Stimulated activated CD8-positive, alpha-beta memory T cell treated with anti-CD3 and anti-CD28 coated beads, Interleukin-12 subunit alpha, Interleukin-12 subunit beta, amount 100 ng/mL, for 4 hours (primary cell): Measurements from ENCODE around the gene KANK3.
"Not testable (repeated sequence)": the region's sequence is repeated elsewhere in the genome, so short reads cannot be mapped to it uniquely, and the experiment has no call there.

Source experiments
- DNase-seq: peaks from one replicate; pipeline ENCODE4 v3.0.0-alpha.2; 2020; ENCODE audit warnings: low read depth

KANK3 gene

DNA sequence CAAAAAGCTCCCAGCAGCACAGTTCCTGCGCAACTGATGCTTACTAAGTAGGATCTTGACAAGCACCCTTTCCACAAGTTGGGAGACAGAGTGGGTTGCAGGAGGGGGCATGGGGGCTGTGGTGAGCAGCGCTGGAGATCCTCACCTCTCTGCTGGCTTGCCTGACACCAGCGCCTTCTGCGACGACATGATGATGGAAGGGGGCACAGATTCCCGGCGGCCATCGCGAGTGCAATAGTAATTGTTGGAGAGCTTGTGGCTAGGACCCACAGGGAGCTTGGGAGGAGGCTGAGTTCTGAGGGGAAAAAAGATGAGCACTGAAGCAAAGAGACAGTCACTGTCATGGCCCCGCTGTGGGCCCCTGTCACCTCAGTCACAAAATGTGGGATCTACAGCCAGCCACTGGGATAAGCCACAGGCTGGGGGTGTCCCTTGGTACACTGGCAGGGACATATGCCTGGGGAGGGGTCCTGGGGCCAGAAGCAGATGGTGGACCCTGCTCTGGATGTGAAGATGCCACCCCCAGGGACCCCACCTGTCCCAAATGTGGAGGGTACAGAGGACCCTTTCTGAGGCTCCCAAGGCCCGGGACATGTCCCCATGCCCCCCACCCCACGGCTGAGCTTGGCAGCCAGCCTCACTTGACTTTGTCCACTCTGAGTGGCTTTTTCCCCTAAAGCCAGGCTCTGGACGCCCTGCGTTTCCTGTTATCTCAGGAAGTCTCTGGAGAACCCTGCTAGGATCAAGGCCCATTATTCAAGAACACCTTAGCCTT is 26.5 kb downstream of the KANK3 start:
- no peak for DNase-seq

DNA sequence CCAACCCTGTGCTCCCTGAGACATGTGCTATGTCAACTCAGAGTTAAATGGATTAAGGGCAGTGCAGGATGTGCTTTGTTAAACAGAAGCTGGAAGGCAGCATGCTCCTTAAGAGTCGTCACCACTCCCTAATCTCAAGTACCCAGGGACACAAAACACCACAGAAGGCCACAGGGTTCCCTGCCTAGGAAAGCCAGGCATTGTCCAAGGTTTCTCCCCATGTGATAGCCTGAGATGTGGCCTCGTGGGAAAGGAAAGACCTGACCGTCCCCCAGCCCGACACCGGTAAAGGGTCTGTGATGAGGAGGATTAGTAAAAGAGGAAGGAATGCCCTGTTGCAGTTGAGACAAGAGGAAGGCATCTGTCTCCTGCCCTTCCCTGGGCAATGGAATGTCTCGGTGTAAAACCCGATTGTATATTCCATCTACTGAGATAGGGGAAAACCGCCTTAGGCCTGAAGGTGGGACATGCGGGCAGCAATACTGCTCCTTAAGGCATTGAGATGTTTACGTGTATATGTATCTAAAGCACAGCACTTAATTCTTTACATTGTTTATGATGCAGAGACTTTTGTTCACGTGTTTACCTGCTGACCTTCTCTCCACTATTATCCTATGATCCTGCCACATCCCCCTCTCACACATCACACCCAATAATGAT is 28.0 kb downstream of the KANK3 start:
- DNase-seq = not testable (repeated sequence)

DNA sequence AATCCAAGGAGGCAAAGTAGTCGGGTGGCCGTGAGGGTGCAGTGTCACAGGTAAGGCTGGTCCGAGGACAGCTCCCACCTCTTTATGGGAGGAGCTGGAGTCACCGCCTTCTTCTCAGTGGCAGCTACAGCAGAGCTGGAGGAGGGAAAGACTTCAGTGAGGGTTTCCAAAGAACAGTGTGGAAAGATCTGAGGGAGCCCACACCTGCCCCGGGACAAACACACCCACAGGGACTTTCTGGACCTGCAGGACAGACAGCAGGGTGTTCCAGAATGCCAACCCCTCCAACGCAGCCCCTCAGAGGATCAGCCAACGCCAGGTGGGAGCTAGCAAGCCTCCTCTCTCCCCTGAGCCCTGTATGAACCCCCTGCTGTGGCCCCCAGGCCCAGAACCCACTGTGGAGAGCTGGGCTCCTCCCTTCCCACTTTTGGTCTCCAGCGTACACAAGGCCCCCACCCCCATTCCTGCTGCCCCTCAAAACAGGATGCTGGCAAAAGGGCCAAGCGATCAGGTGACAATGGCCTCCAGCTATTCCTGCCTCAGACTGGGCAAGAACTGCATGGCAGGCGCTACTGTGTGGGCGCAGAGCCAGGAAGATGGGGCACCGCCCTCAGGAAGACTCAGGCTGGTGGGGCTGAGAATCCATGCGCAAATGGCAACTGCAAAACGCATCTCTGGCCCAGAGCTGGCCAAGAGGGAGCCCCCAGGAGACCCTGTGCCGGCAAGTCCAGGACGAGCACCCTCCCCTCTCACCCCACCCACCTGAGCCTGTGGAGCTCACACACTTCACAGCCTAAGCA is 31.4 kb downstream of the KANK3 start:
- no peak for DNase-seq

DNA sequence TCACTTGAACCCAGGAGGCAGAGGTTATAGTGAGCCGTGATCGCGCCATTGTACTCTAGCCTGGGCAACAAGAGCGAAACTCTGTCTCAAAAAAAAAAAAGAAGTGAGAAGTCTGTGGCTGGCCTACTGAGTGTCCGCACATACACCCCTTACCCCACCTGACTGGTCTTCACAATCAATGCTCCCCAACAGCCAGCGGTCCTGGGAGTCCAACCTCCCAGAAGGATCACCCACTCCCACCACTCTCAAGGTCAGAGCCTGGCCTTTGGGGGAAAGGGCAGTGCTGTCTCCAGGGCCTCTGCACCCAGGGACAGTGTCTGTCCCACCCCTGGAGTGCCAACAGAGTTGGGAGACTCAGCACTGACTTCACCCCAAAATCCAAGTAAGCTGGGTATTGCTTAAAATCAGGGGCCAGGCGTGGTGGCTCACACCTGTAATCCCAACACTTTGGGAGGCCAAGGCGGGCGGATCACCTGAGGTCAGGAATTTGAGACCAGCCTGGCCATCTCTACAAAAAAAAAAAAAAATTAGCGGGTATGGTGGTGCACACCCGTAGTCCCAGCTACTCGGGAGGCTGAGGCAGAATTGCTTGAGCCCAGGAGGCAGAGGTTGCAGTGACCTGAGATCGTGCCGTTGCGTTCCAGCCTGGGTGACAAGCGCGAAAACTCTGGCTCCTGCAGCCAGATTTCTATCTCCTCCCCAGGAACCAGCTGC is 32.6 kb downstream of the KANK3 start:
- DNase-seq = no peak

DNA sequence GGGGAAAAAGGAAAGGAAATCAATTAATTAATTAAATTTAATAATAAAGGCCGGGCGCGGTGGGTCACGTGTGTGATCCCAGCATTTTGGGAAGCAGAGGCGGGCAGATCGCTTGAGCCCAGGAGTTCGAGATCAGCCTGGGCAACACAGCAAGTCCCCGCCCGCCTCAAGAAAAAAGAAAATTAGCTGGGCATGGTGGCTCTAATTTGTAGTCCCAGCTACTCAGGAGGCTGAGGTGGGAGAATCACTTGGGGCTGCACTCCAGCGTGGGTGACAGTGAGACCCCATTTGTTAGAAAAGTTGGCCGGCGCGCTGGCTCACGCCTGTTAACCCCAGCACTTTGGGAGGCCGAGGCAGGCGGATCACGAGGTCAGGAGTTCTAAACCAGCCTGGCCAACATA is 34.2 kb downstream of the KANK3 start:
- DNase-seq = no peak

DNA sequence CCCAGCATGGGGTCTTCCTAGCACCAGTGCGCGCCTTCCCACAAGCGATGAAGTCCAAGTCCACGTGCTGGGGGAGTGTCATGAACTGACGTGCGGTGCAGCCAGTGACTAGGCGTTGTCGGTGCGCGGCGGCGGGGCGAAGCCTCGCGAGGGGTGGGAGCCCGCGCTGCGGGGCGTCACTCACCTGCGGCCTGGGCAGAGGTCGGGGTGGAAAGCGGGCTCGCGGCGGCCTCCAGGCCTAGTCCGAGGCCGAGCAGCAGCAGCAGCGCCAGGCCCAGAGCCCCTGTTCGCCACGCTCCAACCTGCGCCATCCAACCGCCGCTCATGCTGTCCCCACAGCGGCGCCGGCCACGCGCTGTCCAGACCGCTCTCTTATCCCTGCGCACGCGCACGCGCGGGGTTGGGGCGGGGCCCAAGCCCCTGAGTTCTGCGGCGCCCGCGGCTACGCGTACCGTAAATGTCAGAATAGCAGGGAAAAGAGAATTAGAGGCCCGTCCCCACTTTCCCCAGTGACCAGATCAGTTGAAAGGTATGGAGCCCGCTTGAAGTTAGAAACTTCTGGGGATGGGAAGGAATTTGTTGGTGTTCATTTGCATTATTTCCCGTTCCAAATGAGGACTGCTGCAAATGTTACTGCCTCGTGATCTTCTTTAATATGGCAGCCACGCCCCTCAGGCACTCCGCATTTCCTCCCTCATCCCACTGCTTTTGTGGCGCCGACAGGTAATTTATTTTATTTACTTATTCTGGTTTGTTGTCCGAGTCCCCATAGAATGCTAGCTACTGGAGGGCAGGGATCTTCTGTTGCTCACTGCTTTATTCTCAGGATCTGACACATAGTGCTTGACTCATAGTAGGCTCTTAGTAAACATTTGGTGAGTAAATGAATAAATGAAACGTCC is 34.8 kb downstream of the KANK3 start, which contains the start of gene CD320:
CD320 (minus strand) TSS at position 394 of the 902 bp plus-strand sequence; CDS start at position 326, 68 bp downstream.
- peak; percentile 77 for DNase-seq

DNA sequence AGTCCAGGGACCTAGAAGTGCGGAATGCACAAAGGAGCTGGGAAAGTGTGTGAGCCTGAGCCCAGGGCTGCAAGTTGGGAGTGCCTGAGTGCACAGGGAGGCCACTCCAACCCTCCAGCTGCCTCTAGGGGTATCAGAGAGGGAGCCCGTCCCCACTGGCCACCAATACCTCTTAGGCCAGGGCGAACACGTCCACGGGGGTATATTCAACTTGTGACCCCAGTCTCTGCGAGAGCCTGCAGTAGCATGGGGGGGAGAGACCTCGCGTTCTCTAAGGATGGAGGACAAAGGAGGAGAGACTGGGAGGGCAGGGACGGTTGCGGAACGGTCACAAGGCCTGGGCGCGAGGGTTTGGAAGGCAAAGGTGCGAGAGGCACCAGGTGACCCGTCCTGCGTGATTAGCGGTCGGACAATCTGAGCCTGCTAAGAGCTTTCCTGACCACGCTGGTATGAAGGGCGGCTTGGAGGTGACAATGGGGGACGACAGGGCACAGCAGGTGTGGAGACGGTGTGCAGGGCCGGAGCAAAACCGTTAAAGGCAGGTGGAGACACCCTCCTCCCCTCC is 35.6 kb downstream of the KANK3 start:
- no peak for DNase-seq

DNA sequence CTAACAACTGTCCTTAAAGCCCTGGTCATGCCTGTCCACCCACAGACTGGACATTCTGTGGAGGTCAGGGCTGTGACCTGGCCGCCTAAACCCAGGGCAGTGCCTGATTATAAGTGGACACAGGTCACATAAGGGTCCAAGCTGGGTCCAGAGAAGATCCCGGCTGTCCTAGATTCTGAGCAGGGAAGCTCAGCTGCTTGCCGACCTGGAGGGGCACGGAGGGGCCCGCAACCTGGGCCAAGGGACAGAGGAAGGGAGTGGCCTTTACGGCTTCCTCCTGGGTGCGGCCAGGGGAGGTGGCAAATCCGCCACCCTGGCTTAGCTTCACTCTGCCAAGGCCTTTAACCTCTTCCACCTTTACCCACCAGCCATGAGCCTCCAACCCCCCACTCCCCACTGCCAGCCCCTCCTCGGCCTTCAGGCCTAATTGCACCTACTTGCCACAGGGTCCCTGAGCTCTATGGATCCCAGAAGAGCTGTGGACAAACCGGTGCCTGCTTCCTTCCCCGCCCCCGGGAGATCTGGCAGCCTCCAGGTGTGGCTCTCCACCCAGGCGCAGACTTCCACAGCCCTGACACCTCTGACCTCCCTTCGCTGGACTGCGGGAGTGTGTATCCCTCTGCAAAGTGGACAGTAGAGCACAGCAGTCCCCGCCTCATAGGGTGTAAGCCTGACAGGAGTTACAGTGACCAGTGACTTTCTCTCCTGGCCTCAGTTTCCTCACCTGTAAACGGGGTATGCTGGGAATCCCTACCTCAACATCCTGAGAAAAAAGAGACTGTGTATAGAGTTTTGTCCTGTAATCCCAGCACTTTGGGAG is 36.6 kb downstream of the KANK3 start:
- no peak for DNase-seq

DNA sequence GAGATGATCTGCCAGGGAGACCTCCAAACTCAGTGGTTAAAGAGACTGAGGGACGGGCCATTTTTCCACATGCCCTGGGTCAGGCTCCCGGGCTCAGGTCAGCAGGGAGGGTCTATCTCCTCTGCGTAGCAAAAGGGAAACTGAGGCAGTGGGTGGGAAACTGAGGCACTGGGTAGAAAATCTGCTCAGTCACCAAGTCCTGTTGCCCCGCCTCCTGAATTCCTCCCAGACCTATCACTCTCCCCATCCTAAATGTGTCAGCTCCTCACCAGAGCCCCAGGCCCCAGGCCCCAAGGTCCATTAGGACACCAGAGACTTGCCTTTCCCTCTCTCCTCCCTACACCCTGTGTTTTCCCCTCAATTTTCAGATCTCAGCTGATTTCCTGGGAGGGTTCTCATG is 37.3 kb downstream of the KANK3 start:
- no peak for DNase-seq

DNA sequence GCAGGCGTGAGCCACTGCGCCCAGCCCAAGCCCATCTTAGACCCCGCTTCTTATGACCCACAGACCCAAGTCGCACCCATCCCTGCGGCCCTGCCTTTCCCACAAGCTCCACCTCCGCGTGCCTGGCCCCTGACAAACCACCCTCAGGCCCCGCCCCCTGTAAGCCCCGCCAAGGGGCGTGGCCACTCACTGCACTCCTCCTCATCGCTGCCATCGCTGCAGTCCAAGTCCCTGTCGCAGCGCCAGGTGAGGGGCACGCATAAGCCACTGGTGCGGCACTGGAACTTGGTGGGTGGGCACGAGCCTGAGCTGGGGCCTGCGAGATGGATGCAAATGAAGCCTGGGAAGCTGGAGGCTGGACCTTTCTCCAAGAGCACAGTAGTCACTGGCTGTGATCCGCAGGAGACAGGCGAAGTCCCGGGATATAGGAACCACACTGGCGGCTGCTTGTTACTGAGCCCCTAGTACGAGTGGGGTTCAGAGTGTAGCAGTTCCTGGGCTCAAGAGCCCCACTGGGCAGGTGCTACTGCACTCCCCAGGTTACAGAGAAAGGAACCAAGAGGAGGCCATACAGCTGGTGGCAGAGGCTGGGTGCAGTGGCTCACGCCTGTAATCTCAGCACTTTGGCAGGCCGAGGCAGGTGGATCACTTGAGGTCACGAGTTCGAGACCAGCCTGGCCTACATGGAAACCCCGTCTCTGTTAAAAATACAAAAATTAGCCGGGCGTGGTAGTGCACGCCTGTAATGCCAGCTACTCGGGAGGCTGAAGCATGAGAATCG is 38.0 kb downstream of the KANK3 start:
- no peak for DNase-seq

DNA sequence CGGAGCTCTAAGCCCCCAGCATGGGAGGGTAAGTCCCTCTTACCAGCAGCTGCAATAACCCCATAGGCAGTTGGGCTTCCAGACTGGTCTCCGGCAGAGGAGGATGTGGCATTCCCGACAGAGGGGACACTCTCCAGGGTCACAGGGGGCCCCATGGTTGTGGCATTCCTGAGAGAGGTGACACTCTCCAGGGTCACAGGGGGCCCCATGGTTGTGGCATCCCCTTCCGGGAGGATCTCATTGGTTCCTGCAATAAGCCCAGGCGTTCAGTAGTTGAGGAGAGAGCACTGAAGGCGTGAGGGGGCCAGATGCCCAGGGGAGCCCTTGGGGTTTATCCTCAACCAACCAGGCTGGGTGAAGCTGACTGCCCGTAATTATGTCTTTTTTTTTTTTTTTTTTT is 40.3 kb downstream of the KANK3 start:
- DNase-seq = no peak

DNA sequence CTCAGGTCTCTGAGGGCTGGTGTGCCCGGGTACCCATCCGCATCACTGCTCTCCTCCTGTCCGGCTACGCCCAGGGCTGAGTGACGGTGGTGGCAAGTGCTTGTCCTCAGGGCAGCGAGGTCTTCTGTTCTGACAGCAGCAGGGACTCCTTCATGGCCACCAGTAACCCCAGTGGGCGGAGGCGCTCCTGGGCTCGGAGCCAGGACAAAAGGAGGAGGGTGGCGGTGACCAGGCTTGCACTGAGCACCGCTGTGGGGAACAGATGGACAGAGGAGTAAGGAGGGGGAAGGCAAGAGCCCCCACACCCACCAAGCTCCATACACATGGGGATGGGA is 40.7 kb downstream of the KANK3 start:
- DNase-seq = no peak

DNA sequence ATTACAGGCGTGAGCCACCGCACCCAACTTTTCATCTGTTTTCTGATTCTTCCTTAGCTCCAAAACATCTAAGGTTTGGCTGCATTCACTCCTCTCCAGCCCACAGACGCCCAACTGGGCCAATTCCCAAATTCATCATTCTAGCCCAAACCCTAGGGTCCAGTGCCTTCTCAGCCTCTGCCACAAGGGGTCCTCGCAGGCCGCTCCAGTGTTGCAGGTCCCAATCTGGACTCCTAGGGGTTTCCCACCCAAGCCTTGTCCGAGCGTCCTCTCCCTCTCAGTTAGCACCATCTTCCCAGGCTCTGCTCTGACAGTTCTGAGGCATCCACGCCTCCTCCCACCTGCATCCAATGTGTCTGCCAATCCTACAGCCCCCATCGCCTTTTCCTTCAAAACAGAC is 51.7 kb downstream of the KANK3 start:
- DNase-seq = not testable (repeated sequence)

DNA sequence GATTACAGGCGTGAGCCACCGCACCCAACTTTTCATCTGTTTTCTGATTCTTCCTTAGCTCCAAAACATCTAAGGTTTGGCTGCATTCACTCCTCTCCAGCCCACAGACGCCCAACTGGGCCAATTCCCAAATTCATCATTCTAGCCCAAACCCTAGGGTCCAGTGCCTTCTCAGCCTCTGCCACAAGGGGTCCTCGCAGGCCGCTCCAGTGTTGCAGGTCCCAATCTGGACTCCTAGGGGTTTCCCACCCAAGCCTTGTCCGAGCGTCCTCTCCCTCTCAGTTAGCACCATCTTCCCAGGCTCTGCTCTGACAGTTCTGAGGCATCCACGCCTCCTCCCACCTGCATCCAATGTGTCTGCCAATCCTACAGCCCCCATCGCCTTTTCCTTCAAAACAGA is 66.6 kb downstream of the KANK3 start:
- DNase-seq = not testable (repeated sequence)
